Measurements from ENCODE around the gene CEP85.

DNA sequence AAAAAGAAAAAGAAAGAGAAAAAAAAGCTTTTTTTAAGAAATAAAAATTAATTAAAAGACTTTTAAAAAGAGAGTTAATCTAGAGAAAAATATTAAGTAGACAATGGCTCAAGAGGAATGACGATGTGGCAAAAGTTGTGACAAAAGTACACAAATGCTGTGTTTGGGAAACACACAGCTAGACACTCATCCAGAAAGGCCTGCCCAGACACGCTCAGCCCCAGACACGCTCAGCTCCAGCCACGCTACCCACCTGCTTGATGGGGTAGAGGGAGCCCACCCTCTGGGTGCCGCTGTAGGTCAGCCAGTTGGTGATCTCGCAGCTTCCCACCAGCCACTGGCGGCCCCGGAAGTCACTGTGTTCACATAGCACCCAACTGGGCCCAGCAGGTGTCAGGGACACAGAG is 94.0 kb downstream of the CEP85 start:
- TF ChIP-seq, protein P1, sequence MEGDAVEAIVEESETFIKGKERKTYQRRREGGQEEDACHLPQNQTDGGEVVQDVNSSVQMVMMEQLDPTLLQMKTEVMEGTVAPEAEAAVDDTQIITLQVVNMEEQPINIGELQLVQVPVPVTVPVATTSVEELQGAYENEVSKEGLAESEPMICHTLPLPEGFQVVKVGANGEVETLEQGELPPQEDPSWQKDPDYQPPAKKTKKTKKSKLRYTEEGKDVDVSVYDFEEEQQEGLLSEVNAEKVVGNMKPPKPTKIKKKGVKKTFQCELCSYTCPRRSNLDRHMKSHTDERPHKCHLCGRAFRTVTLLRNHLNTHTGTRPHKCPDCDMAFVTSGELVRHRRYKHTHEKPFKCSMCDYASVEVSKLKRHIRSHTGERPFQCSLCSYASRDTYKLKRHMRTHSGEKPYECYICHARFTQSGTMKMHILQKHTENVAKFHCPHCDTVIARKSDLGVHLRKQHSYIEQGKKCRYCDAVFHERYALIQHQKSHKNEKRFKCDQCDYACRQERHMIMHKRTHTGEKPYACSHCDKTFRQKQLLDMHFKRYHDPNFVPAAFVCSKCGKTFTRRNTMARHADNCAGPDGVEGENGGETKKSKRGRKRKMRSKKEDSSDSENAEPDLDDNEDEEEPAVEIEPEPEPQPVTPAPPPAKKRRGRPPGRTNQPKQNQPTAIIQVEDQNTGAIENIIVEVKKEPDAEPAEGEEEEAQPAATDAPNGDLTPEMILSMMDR (IDR thresholded peaks at IDR 0.05) = no peak
- no peak for TF ChIP-seq POLR2AphosphoS5 (IDR thresholded peaks at IDR 0.05; ENCODE audit: low read depth, low read length)

Data from Panc1 (cell line).